ENCODE data around the gene ARCN1.

- TF ChIP-seq POLR2AphosphoS5 (IDR thresholded peaks at IDR 0.05) (no peak), CTCF (IDR thresholded peaks at IDR 0.05) (no peak)
Observed at GRCh38 chr11:118606844-118607228, 34.6 kb downstream of the ARCN1 start.

Measured in upper lobe of left lung (tissue), 4 donors.